ENCODE data around the gene TM9SF4.

The TM9SF4 gene

DNA sequence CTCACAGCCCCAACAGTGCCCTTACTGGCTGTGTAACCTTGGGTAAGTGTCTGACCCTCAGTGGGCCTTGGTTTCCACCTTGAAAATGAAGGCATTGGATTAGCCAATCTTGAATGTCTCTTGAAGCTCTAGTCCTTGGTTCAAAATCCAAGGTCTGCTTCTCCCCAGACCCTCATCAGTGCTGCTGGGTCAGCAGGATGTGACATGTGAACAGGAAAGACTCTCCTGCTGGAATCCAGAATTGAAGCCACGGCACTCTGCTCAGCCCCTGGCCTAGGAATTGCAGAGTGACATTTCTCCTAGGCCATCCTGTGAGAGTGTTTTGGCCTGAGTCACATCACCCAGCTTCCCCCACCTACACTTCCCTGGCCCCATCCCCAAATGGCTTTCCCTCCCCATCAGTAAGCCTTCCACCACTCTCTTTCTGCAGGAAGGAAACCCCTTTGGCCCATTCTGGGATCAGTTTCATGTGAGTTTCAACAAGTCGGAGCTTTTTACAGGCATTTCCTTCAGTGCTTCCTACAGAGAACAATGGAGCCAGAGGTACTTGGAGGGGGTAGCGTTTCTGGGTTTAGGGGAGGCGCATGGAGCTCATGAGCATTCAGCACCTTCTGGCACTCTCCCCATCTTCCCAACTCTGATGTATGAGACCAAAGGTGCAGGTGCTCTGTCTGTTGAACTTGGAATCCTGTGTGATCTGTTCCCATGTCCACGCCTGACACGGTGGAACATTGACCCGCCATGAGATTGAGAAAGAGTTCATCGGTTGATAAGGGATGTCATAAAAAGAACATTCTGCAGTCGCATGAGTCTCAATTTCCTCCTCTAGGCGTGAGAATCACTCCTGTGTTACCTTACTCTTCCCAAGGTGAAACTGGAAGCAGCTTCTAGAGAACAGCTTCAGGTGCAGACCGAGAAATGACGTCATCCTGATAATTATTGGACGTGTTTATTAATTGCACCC, 106.9 kb downstream of the TM9SF4 start:
- H2BK120ac ChIP-seq (ENCODE audit: insufficient read depth, low read length, poor library complexity): no peak overlapping the region
- H2BK5ac ChIP-seq (ENCODE audit: low read depth, low read length, poor library complexity): no peak overlapping the region
- no peak overlapping the region for H3K9ac ChIP-seq (ENCODE audit: low read length)
- H3K14ac ChIP-seq (ENCODE audit: low read length): no peak overlapping the region
- no peaks in the 10 kb centered on the region for H3K79me2 ChIP-seq (ENCODE audit: control insufficient read depth, insufficient read depth, low read length, poor library complexity)
- no peak overlapping the region for H3K27ac ChIP-seq (ENCODE audit: low read depth, low read length)
- H2AK5ac ChIP-seq (ENCODE audit: low read length): no peak overlapping the region
- H3K27me3 ChIP-seq (ENCODE audit: insufficient read depth, low read length): no peaks in the 10 kb centered on the region
- H3K9me3 ChIP-seq (ENCODE audit: insufficient read depth, low read depth, low read length): no peaks in the 10 kb centered on the region
- H4K8ac ChIP-seq (ENCODE audit: low read depth, low read length): no peak overlapping the region
- H4K12ac ChIP-seq (ENCODE audit: low read depth, low read length): no peak overlapping the region
- no peak overlapping the region for H3K4ac ChIP-seq (ENCODE audit: low read depth, low read length)
- DNase-seq: no peak
- H3K23ac ChIP-seq (ENCODE audit: low read length): no peak overlapping the region
- no peak overlapping the region for H3K18ac ChIP-seq (ENCODE audit: low read length)
- H2AFZ ChIP-seq (ENCODE audit: insufficient read depth, low read length, poor library complexity): no peak overlapping the region
- H3K4me1 ChIP-seq (ENCODE audit: control insufficient read depth in 1 of 2, insufficient read depth in 2 of 2, low read length in 2 of 2): no peaks in the 10 kb centered on the region
- H4K91ac ChIP-seq (ENCODE audit: low read depth, low read length): no peak overlapping the region
- no peak overlapping the region for H2BK12ac ChIP-seq (ENCODE audit: low read length)
- no peak overlapping the region for H3K4me2 ChIP-seq (ENCODE audit: low read length)
- H3K36me3 ChIP-seq (ENCODE audit: control insufficient read depth in 1 of 2, insufficient read depth in 2 of 2, low read length in 2 of 2): peaks cover 35 to 56% of the 10 kb centered on the region in 2 experiments
- no CpG with 5 or more reads among the region's 13 CpGs for WGBS (ENCODE audit: extremely low coverage, insufficient coverage, insufficient read length)
- no peaks in the 10 kb centered on the region for H3K79me1 ChIP-seq (ENCODE audit: low read length)
- no peak overlapping the region for H3K4me3 ChIP-seq (ENCODE audit: low read depth, low read length)
